ENCODE data around the gene MMS19.
"Not testable (repeated sequence)": the region's sequence is repeated elsewhere in the genome, so short reads cannot be mapped to it uniquely, and the experiment has no call there.

MMS19 gene

GRCh38 chr10:97425964-97426775 is 72.1 kb downstream of the MMS19 start, which contains the start of gene PGAM1:
Gene PGAM1 (plus strand): TSS chr10:97426191. CDS start chr10:97426308, 117 bp downstream.
- DNase-seq (ENCODE audit: low spot score): peak; percentile 97

- not testable (repeated sequence) for DNase-seq (ENCODE audit: low spot score)
Observed at GRCh38 chr10:97423757-97424098, 74.5 kb downstream of the MMS19 start.

GRCh38 chr10:97416565-97416964 is 81.7 kb downstream of the MMS19 start:
- no peak for DNase-seq (ENCODE audit: low spot score)

GRCh38 chr10:97412891-97413304 is 85.3 kb downstream of the MMS19 start:
- DNase-seq (ENCODE audit: low spot score): no peak

- DNase-seq (ENCODE audit: low spot score): no peak
Observed at GRCh38 chr10:97411406-97411805, 86.8 kb downstream of the MMS19 start.

GRCh38 chr10:97408496-97408992 is 89.7 kb downstream of the MMS19 start:
- no peak for DNase-seq (ENCODE audit: low spot score)

Measured in putamen (tissue), 1 donor.